GM18870 (cell line): ENCODE measurements around the gene SHISA7.
A peak's percentile ranks its signal among the peaks of the same experiment; 100 is the strongest.

Experiments used
- ATAC-seq: cut with Tn5 transposase; IDR thresholded peaks from one replicate; pipeline ENCODE4 v1.9.1; 2021; ENCODE audit warnings: moderate library complexity; ENCODE audit not compliant: unreplicated experiment

Gene SHISA7

DNA sequence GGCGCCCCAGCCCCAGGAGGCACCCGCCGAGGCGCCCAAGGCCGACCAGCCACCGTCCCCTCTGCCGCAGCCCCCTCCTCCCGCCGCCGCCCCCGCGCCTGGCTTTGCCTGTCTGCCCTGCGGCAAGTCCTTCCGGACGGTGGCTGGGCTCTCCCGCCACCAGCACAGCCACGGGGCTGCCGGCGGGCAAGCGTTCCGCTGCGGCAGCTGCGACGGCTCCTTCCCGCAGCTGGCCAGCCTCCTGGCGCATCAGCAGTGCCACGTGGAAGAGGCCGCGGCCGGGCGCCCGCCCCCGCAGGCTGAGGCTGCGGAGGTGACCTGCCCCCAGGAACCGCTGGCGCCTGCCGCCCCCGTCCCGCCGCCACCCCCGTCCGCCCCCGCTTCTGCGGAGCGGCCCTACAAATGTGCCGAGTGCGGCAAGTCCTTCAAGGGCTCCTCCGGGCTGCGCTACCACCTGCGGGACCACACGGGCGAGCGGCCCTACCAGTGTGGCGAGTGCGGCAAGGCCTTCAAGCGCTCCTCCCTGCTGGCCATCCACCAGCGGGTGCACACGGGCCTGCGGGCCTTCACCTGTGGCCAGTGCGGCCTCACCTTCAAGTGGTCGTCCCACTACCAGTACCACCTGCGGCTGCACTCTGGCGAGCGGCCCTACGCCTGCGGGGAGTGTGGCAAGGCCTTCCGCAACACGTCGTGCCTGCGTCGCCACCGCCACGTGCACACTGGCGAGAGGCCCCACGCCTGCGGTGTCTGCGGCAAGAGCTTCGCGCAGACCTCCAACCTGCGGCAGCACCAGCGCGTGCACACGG lies 39.3 kb upstream of the SHISA7 start:
- no peak for ATAC-seq

DNA sequence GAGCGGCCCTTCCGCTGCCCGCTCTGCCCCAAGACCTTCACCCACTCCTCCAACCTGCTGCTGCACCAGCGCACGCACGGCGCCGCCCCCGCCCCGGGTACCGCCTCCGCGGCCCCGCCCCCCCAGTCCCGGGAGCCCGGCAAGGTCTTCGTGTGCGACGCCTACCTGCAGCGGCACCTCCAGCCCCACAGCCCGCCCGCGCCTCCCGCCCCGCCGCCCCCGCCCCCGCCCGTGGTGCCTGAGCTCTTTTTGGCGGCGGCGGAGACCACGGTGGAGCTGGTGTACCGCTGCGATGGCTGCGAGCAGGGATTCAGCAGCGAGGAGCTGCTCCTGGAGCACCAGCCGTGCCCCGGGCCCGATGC lies 38.7 kb upstream of the SHISA7 start:
- no peak for ATAC-seq

DNA sequence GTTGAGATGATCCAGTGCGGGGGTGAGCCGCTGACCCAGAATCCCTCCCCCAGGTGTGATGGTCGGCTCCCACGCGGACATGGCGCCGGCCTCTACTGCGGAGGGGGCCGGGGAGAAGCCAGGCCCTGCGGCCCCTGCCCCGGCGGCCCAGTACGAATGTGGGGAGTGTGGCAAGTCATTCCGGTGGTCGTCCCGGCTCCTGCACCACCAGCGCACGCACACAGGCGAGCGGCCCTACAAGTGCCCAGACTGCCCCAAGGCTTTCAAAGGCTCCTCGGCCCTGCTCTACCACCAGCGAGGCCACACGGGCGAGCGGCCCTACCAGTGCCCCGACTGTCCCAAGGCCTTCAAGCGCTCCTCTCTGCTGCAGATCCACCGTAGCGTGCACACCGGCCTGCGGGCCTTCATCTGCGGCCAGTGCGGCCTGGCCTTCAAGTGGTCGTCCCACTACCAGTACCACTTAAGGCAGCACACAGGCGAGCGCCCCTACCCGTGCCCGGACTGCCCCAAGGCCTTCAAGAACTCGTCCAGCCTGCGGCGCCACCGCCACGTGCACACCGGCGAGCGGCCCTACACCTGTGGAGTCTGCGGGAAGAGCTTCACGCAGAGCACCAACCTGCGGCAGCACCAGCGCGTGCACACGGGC lies 38.2 kb upstream of the SHISA7 start:
- no peak for ATAC-seq

DNA sequence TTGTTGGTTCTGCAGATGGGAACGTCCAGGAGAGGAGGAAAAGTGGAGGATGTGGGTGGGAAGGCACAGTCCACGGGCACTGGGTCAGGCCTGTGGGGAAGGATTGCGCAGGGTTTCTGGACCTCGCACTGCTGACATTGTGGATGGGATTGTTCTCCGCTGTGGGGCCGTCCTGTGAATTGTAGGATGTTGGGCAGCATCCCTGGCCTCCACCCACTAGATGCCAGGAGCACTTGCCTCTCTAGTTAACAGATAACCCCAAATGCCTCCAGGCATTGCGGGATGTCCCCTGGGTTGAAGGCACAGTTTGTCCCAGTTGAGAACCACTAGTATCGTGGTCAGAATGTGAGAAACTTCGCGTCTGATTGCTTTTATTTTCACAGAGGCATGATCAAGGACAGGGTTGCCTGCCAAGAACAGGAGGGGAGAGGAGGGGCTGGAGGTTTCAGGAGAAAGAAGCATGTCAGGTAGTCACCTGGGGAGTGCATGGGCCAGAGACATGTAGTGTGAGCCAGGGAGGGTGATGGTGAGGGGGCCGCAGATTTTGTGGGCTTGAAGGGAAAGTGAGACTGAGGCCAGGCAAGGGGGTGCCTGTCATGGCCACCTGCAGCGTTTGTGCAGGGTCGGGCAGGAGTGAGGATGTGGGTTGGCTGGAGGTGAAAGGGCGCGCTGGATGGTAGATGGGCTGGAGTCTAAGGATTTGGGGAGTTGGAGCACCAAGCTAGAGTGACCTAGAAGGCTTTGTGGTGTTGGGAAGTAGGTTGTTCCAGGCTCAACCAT lies 36.5 kb upstream of the SHISA7 start:
- no peak for ATAC-seq

DNA sequence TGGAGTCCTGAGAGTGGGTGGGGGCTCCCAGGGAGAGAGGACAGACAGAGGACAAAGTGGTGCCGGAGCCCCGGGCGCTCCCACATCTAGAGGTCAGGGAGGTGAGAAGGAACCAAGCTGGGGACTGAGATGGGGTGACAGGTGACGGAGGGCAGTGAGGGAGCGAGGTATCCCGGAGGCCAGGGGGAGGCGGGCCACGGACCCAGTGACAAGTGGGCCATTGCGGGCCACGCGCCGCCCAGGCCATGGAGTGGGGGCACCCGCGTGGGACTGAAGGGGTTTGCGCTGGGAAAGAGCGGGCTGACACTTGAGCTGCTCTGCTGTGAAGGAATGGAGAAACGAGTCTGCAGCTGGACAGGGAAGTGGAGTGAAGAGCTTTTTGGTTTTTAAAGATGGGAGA lies 35.9 kb upstream of the SHISA7 start:
- no peak for ATAC-seq

DNA sequence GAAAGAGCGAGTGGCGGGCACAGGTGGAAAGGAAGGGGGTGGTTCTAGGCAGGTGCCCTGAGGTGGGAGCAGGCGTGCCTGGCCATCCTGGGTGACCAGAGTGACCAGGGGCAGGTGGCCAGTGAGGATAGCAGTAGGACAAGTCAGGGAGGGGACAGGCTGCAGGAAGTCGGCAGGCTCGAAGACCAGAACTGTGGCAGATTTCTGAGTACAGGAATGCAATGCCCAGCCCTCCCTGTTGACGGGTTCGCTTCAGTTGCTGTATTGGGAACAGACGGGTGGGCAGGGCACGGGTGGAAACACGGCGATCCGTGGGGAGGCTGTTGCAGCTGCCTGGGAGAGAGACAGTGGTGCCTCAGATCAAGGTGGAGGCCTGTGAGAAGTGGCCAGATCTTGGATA lies 35.3 kb upstream of the SHISA7 start:
- no peak for ATAC-seq

DNA sequence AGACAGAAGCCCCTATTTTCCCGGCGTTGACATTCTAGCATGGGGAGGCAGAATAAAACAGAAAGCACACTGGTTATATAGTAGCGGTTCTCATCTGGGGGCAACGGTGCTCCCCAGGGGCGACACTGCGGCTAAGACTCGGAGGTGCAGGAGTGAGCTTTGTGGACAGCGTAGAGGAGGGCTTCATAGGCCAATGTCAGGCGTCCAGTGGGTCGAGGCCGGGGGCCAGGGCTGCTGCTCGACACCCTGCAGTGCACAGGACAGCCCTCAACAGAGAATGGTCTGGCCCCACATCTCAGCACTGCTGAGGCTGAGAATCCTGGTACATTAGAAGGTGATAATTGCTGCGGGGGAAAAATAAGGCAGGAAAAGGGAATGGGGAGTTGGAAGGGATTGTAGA lies 34.8 kb upstream of the SHISA7 start:
- ATAC-seq: no peak

DNA sequence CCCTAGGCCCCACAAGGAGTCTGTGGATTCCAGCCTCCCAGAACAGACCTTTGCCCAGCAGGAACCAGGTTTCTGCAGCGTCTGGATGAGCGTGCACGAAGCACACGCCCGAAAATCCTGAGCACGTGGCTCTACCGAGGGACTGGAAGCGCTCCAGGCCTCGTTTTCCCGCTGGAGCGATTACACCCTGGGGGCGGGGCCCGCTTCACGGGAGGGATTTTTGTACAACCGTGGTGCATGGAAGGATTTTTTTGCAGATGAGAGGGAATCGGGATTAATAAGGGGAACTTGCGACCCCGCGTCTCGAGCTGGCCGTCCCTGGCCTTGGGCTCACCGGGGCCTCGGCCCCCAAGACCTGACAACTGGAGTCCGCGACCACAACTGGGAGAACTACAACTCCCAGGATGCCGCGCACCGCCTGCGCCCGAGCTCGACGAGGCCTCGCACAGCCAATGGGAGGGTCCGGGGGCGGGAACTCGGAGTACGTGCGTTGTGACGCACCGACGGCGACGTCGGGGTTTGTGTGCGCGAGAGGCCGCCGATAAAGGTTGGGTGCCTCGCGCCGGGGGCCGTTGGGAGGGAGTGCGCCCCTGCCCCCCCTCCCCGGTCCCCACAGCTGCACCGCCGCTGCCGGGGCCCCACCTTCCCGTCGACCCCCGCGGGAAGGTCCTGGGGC lies 33.1 kb upstream of the SHISA7 start, which contains the start of gene ZNF628:
ZNF628 (plus strand) TSS at position 518 of the 676 bp plus-strand sequence. CDS start 3,294 bp downstream, outside the sequence.
- ATAC-seq: peak; percentile 77

DNA sequence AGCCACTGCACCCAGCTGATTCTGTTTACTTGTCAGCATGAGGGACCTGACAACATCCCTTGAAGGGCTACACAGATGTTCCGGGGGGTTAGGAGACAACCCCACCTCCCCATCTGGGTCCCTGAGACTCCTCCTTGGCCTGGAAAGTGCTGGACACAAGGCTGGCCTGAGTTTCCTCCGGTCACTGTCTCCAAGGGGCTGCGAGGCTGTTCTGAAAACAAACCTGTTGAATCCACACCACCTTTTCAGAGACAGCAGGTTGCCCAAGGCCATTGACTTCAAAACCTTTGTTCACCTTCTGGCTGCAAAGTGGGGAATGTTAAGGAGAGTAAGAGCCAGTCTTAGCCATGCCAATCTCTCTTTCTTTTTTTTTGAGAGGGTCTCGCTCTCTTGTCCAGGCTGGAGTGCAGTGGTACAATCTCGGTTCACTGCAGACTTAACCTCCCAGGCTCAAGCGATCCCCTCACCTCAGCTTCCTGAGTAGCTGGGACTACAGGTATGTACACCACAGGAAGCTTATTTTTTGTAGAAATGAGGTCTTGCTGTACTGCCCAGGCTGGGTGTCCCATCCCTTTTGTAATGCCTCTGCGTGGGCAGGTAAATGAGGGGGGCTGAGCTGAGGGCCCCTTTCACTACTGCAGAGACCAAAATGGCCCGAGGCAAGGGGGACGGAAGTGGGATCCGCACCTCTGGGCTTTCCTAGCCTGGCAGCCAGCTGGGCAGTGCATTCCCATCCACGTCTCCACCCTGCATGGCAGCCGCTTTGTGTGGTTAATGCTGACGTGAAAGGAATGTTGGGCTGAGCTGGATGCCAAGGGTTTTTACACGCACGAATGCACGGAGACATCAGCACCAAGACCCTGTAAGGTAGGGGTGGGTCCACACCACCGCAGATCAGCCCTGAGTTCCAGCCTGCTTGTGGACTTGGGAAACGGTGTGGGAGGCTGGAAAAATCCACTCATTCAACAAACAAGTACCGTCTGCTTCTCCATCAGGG lies 31.5 kb upstream of the SHISA7 start:
- no peak for ATAC-seq

DNA sequence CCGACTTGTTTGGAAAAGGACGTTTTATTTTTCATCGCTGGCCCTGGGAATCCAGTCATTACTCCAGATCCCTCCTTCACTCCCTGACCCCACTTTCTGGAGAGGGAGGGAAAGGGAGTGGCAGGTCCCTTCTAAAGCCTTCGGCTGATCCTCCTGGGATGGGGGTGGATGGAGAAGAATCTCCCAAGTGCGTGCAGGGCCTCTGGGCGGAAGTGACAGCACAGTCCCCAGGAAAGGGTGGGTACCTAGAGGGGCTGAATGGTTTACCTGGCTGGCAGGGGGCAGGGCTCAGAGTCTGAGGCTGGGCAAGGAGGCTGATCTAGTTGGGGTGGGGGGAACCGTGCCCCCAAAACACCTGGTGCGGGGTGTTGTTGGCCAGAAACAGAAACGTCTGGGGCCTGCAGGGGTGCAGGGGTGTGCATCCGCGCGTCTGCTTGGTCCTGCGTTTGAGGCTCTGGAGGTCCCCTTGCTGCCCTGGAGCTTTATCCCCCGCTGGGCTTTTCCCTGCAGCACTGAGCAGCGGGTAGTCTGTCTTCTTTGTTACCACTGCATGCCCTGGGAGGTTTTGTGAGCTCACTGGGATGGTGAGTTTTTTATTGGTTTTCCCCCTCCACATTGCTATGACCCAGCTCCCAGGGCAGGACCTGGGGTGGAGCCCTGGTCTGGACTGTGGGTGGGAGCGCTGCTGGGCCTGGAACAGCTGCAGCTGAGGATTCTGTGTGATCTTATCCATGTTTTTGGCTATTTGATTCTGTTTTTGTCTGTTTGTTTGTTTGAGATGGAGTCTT lies 30.3 kb upstream of the SHISA7 start:
- ATAC-seq: no peak

DNA sequence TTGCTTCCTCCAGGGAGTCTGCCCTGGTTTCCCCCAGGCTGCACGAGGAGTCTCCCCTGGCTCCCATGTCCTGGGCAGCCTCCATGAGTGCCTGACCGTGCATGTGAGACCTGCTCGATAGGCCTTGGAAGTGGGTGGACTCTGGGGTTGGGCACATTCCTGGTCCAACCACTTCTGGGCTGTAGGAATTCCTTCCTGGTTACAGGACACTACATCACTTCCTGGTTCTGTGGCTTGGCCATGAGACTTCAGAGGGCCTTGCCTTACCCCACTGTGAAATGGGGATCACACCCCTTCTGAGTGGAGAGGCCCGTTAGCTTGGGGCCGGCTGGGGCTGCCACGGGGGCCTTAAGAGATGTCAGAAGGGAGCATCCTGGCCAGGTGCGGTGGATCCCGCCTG lies 29.4 kb upstream of the SHISA7 start:
- no peak for ATAC-seq

DNA sequence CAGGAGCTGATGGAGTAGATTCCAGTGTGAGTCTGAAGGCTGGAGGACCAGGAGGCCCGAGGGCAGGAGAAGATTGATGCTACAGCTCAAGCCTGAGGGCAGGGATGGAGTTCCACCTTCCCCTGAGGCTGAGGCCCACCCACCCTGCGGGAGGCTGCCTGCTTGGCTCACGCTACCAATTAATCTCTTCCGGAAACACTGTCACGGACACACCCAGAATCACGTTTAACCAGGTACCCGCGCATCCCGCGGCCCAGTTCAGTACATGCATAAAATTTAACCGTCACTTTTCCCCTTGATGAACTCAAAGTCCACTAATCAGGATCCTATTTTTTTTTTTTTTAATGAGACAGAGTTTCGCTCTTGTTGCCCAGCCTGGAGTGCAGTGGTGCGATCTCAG lies 28.2 kb upstream of the SHISA7 start:
- no peak for ATAC-seq

DNA sequence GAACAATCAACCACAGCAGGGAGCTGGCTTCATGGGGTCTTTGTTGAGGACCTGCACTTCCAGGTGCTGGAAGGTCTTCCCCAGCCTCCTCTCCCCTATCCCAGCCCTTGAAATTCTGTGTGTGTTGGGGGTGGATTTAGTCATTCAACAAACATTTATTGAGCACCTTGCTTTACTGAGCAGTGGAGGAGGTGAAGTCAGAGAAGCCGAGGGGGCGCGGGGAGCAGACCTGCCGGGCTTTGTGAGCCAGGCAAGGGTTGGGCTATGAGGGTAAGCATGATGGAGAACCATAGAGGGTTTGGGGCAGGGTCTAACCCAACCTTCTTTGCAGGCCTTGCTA lies 24.9 kb upstream of the SHISA7 start:
- ATAC-seq: no peak

DNA sequence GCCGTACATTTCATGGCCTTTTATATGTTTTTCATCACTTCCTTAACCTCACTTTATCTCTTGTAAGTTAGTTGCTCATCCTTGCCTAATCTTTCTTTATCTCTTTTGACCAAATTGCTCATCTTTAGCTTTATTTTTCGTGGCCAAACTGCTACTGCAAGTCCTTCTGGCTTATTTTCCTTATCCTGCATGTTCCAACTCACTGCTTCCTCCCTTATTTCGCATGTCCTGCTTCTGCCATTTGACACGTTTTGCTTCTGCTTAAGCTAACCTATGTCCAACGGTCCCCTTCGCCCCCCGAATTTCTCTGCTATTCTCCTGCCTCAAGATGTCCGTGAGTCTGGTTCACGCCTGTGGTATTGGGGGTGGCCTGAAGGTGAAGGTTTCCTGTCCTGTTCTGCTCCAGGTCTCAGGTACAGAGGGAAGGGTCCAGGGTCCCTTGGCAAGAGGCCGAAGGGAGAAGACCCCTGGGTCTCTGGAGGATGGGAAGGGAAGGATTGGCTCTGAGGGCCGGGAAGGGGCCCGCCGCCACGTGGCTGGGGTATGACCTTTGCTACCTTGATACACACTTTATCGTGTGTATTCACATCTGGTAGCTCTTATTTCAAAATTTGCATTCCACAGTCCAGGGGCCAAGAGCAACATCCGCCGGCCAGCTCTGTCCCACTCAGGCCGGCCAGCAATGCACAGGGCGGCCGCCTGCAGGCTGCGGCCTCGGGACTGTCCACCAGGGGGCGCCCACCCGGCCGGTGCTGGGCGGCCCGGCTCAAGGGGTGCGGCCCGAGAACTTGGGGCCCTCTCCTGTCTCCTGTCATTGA lies 24.3 kb upstream of the SHISA7 start:
- ATAC-seq: no peak

DNA sequence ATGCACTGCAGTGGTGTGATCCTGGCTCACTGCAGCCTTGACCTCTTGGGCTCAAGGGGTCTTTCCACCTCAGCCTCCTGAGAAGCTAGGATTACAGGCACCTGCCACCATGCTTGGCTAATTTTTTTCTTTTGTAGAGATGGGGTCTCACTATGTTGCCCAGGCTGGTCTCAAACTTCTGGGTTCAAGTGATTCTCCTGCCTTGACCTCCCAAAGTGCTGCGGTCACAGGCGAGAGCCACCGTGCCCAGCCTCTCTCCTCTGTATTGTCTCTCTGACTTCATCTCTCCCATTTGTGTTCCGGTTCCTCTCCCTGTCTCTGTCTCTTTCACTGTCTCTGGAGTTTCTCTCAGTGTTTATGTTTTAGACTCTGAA lies 23.1 kb upstream of the SHISA7 start:
- no peak for ATAC-seq

DNA sequence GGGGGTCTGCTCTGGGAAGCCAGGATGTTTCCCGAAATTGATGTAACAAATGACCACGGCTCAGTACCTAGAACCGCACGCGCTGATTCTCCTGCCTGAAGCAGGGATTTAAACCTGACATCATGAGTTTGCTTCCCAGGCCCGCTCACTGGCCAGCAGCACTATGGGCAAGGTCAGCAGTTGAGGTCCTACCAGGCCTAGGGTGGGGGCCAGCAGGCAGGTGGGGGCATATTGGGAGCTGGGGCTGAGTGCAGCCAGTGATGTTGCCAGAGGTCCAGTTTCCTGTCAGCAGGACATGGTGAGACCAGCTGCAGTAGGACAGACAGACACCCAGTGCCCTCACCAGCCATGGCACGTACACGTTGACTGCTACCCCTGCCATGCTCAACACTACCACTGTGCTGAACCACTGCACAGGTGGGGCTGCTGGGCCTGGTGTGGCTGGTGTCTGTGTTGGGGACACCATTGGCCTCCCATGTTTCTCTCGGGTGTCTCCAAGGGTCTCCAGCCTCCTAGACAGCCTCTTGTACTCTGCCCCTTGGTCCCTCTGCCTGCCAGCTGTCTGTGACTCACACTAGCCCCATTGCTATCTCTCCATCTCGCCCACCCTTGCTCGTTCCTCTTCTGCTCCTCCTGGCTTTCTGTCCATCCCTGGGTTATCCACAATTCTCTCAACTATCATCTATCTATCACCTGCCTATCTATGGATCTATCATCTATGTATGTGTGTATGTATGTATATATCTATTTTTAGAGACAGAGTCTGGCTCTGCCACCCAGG lies 22.6 kb upstream of the SHISA7 start:
- no peak for ATAC-seq

DNA sequence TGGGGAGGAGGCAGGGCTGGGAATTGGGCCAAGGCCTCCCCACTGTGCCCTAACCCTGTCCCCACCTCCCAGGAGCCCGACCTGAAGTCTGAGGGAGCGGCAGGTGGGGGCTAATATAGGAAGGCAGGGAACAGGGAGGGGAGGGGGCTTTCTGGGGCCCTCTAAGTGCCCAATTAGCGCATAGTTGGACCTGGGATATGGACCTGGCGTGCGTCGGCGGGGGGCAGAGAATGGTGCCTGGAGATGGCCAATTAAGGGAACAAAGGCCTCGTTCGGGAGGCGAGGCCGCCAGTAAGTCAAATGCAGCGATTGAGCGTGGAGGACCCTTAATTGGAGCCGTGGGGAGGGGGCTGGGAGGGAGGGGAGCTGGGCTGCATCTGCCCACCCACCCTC lies 21.6 kb upstream of the SHISA7 start, which contains the start of gene C19orf85:
C19orf85 (minus strand) TSS at position 90 of the 393 bp plus-strand sequence. CDS start 197 bp downstream, outside the sequence.
- no peak for ATAC-seq
